Esophagus muscularis mucosa (tissue), 4 donors: ENCODE data around the gene USP34.

Source experiments
- CTCF ChIP-seq, 3 experiments: fragments of 200-600 bp in 2 of 3; fragments of 450-650 bp in 1 of 3; sonication (generic) in 2 of 3; IDR thresholded peaks; one replicate each; pipeline ENCODE4 v1.5.1; 2017 to 2019; ENCODE audit warnings: antibody characterized with exemption in 3 of 3, mild to moderate bottlenecking in 2 of 3, moderate library complexity in 1 of 3
- EP300 ChIP-seq: sonication (generic); formaldehyde crosslinking; IDR thresholded peaks from one replicate; pipeline ENCODE4 v1.6.1; 2017; ENCODE audit warnings: antibody characterized with exemption
- POLR2A ChIP-seq: fragments of 450-650 bp; IDR thresholded peaks from one replicate; pipeline ENCODE4 v1.6.1; 2017; ENCODE audit warnings: antibody characterized with exemption, moderate library complexity, mild to moderate bottlenecking, low read depth

- TF ChIP-seq CTCF (IDR thresholded peaks at IDR 0.05) = no peak
- TF ChIP-seq EP300 = no peak
- TF ChIP-seq POLR2A = no peak
These were observed 5.8 kb downstream of the USP34 start for GRCh38 chr2:61465045-61465444.
